Measurements from ENCODE around the gene ASPSCR1. TPM values are rescaled to one million over a fixed set of nuclear protein-coding genes. Genes with fewer than 3 reads are reported as not detected.

The ASPSCR1 gene
- total RNA-seq, 2 donors from 2014 or later, result 21.6 to 46.8 TPM

GRCh38 chr17:81934850-81935708 lies 42.4 kb upstream of the ASPSCR1 start:
- DNase-seq (ENCODE audit: low spot score) (no peak), ATAC-seq (no peak)
- H3K27me3 Mint-ChIP-seq, result peaks cover 0 to 7% of the 10 kb centered on the region in 2 donors
- H3K4me1 Mint-ChIP-seq (ENCODE audit: low read depth in 2 of 2), result peaks cover 6 to 12% of the 10 kb centered on the region in 2 donors
- no peaks in the 10 kb centered on the region for H3K36me3 Mint-ChIP-seq
- no peaks in the 10 kb centered on the region for H3K9me3 Mint-ChIP-seq
- no peak overlapping the region for H3K4me3 Mint-ChIP-seq
- H3K27ac Mint-ChIP-seq, result no peak overlapping the region

GRCh38 chr17:81935709-81936084 lies 41.7 kb upstream of the ASPSCR1 start:
- DNase-seq (ENCODE audit: low spot score) (no peak), ATAC-seq (no peak)
- Mint-ChIP-seq H3K27me3 (peaks cover 0 to 7% of the 10 kb centered on the region in 2 donors), H3K27ac (no peak overlapping the region), H3K4me1 (ENCODE audit: low read depth in 2 of 2) (peaks cover 6 to 12% of the 10 kb centered on the region in 2 donors), H3K9me3 (no peaks in the 10 kb centered on the region), H3K4me3 (peak overlapping the region; percentile 52), H3K36me3 (no peaks in the 10 kb centered on the region)

- Mint-ChIP-seq H3K4me1 (ENCODE audit: low read depth in 2 of 2) (peaks cover 6 to 9% of the 10 kb centered on the region in 2 donors), H3K4me3 (no peak overlapping the region), H3K9me3 (no peaks in the 10 kb centered on the region), H3K27me3 (no peaks in the 10 kb centered on the region), H3K27ac (no peak overlapping the region), H3K36me3 (no peaks in the 10 kb centered on the region)
- DNase-seq (ENCODE audit: low spot score) (no peak), ATAC-seq (no peak)
Observed at GRCh38 chr17:81939218-81939617, 38.2 kb upstream of the ASPSCR1 start.

- no peaks in the 10 kb centered on the region for H3K27me3 Mint-ChIP-seq
- ATAC-seq (no peak), DNase-seq (ENCODE audit: low spot score) (no peak)
- H3K4me1 Mint-ChIP-seq (ENCODE audit: low read depth in 2 of 2), result peaks cover 6 to 9% of the 10 kb centered on the region in 2 donors
- no peak overlapping the region for H3K4me3 Mint-ChIP-seq
- H3K9me3 Mint-ChIP-seq, result no peaks in the 10 kb centered on the region
- H3K27ac Mint-ChIP-seq, result no peak overlapping the region
- no peaks in the 10 kb centered on the region for H3K36me3 Mint-ChIP-seq
Observed at GRCh38 chr17:81939881-81940385, 37.5 kb upstream of the ASPSCR1 start.

DNA sequence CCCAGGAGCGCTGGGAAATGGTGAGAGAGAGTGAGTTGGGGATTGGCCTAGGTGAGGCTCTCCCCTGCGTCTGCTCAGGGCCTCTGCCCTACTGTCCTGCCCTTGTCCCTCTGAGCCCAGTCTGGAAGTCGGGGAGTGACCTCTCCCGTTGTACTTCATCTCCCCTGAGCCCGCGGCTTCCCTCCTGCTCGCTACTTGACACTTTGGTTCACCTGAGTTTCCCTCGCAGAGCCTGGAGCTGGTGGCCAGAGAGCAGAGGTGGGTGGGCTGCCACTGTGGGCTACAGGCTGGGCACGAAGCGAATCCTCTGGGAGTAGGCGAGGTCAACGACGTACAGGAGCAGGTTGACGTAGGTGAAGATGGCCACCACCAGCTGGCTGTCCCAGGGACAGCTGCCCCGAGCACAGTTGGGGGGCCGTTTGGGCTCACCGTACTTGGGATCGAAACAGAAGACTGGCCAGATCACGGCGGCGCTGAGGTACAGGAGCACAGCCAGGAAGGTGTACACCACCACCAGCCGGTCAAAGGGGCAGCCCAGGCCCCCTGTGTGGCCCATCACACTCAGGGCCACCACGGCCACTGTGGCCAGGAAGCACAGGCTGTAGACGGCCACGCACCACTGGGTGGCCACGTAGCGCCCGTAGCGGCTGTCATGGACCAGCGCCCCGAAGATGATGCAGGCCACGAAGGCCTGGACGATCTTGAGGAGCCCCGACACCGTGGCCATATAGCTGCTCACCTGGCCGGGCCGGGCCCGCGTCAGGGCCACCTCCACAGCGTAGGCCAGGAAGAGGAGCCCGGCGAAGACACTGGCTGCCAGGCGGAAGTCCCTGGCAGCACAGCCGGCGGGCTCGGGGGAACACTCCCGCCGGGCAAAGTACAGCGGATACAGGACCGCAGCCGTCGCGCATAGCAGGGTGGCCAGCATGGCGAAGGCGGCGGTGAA lies 36.6 kb upstream of the ASPSCR1 start:
- no peaks in the 10 kb centered on the region for H3K27me3 Mint-ChIP-seq
- H3K4me3 Mint-ChIP-seq, result no peak overlapping the region
- no peak overlapping the region for H3K27ac Mint-ChIP-seq
- peaks cover 6 to 7% of the 10 kb centered on the region in 2 donors for H3K4me1 Mint-ChIP-seq (ENCODE audit: low read depth in 2 of 2)
- no peak for ATAC-seq
- no peak for DNase-seq (ENCODE audit: low spot score)
- no peaks in the 10 kb centered on the region for H3K36me3 Mint-ChIP-seq
- no peaks in the 10 kb centered on the region for H3K9me3 Mint-ChIP-seq

GRCh38 chr17:81941484-81942166 lies 35.8 kb upstream of the ASPSCR1 start:
- Mint-ChIP-seq H3K27me3 (no peaks in the 10 kb centered on the region), H3K27ac (no peak overlapping the region), H3K4me3 (no peak overlapping the region), H3K9me3 (no peaks in the 10 kb centered on the region), H3K4me1 (ENCODE audit: low read depth in 2 of 2) (peaks cover 6% of the 10 kb centered on the region in 2 donors), H3K36me3 (no peaks in the 10 kb centered on the region)
- ATAC-seq (no peak), DNase-seq (ENCODE audit: low spot score) (no peak)

DNA sequence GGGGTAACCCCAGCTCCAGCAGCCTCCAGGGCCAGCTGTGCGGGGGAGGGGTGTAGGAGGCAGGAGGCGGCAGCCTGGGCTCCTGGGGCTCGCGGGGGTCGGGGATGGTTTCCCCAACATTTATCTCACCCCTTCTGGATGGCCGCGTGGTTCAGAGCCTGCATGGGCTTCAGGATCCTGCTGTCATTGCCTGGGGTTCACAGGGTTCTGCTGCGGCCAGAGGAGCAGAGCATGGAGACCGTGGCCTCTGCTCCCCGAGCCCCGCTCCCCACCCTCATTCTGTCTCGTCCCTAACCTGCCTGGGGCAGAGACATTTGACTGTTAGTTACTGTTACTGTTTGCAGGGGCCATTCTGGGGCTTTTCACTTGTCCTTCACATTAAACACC lies 35.3 kb upstream of the ASPSCR1 start:
- Mint-ChIP-seq H3K27me3 (no peaks in the 10 kb centered on the region), H3K27ac (no peak overlapping the region), H3K4me3 (no peak overlapping the region), H3K9me3 (no peaks in the 10 kb centered on the region), H3K4me1 (ENCODE audit: low read depth in 2 of 2) (peaks cover 6% of the 10 kb centered on the region in 2 donors), H3K36me3 (no peaks in the 10 kb centered on the region)
- ATAC-seq (no peak), DNase-seq (ENCODE audit: low spot score) (no peak)

DNA sequence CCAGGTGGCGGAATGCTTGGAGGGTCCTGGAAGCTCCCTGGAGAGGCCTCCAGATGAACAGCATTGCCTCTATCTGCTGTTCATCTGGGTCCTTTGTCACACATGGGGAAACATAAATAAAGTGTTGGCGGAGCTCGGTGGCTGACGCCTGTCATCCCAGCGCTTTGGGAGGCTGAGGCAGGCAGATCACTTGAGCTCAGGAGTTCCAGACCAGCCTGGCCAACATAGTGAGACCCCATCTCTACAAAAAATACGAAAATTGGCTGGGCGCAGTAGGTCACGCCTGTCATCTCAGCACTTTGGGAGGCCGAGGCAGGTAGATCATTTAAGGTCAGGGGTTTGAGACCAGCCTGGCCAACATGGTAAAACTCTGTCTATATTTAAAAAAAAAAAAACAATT lies 32.6 kb upstream of the ASPSCR1 start:
- Mint-ChIP-seq H3K4me1 (ENCODE audit: low read depth in 2 of 2) (no peaks in the 10 kb centered on the region), H3K9me3 (no peaks in the 10 kb centered on the region), H3K27me3 (no peaks in the 10 kb centered on the region), H3K4me3 (no peak overlapping the region), H3K27ac (no peak overlapping the region), H3K36me3 (no peaks in the 10 kb centered on the region)
- DNase-seq (ENCODE audit: low spot score) (no peak), ATAC-seq (no peak)

- DNase-seq (ENCODE audit: low spot score), result no peak
- Mint-ChIP-seq H3K9me3 (no peaks in the 10 kb centered on the region), H3K4me1 (ENCODE audit: low read depth in 2 of 2) (no peaks in the 10 kb centered on the region), H3K27ac (no peak within 1 kb of the TSS), H3K36me3 (no peaks in the 10 kb centered on the region), H3K27me3 (peaks cover 0 to 2% of the 10 kb centered on the region in 2 donors), H3K4me3 (no peak within 1 kb of the TSS)
- no peak for ATAC-seq
Observed at GRCh38 chr17:81947189-81947588, 30.2 kb upstream of the ASPSCR1 start, which contains the start of gene MYADML2. MYADML2 (minus strand) TSS chr17:81947233; CDS start chr17:81941741, 5,492 bp downstream.

GRCh38 chr17:81948635-81949378 lies 28.6 kb upstream of the ASPSCR1 start:
- Mint-ChIP-seq H3K9me3 (no peaks in the 10 kb centered on the region), H3K27me3 (peaks cover 0 to 2% of the 10 kb centered on the region in 2 donors), H3K4me3 (no peak overlapping the region), H3K27ac (no peak overlapping the region), H3K4me1 (ENCODE audit: low read depth in 2 of 2) (no peaks in the 10 kb centered on the region), H3K36me3 (no peaks in the 10 kb centered on the region)
- DNase-seq (ENCODE audit: low spot score), result peak; percentile 58
- peak in 1 of 2 donors; percentile 40 for ATAC-seq

GRCh38 chr17:81950501-81950900 lies 26.9 kb upstream of the ASPSCR1 start:
- no peak overlapping the region for H3K27ac Mint-ChIP-seq

GRCh38 chr17:81951785-81952684 lies 25.4 kb upstream of the ASPSCR1 start:
- H3K4me3 Mint-ChIP-seq, result no peak overlapping the region
- H3K36me3 Mint-ChIP-seq, result no peaks in the 10 kb centered on the region
- no peak overlapping the region for H3K27ac Mint-ChIP-seq
- DNase-seq (ENCODE audit: low spot score), result no peak
- peaks cover 0 to 2% of the 10 kb centered on the region in 2 donors for H3K27me3 Mint-ChIP-seq
- H3K4me1 Mint-ChIP-seq (ENCODE audit: low read depth in 2 of 2), result no peaks in the 10 kb centered on the region
- no peaks in the 10 kb centered on the region for H3K9me3 Mint-ChIP-seq
- ATAC-seq, result no peak

More at GRCh38 chr17:81950501-81950900, 26.9 kb upstream of the ASPSCR1 start:
- Mint-ChIP-seq H3K27me3 (peaks cover 0 to 2% of the 10 kb centered on the region in 2 donors), H3K4me1 (ENCODE audit: low read depth in 2 of 2) (no peaks in the 10 kb centered on the region), H3K4me3 (no peak overlapping the region), H3K9me3 (no peaks in the 10 kb centered on the region), H3K36me3 (no peaks in the 10 kb centered on the region)
- DNase-seq (ENCODE audit: low spot score) (no peak), ATAC-seq (no peak)
